NCI-H524 (cell line): ENCODE measurements around the gene FOSL1.

Experiments used
- DNase-seq, 2 experiments: peaks; one replicate each; lab custom pipeline; 2025; lab: John Stamatoyannopoulos, UW

FOSL1 gene

GRCh38 chr11:65900125-65900898 is at the start of gene FOSL1:
TSS of gene FOSL1 (minus strand) at chr11:65900388. CDS start at chr11:65900339, 49 bp downstream.
- peak in 1 of 2 experiments; percentile 33 for DNase-seq

DNA sequence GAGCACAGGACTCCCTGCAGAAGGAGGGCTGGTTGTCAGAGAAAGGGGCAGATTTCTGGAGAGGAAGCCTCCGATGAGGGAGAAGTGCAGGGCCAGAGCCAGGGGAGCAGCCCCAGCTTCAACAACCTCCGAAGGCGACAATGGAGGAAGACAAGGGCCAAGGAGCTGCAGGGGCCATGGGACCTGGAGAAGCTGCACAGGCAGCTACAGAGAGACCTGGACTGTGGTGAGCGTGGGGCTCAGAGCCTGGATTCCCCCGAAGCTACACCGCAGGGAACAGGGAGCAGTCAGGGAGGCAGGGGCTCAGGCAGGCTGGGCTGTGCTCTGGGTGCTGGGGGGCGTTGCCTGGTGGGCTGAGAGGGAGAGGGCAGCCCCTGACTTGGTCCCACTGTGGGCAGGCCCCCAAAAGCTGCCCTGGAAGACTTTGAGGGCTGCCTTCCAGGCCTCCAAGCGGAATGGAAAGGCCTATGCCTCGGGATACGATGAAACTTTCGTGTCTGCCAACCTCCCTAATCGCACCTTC is 47.5 kb upstream of the FOSL1 start:
- DNase-seq = no peak

DNA sequence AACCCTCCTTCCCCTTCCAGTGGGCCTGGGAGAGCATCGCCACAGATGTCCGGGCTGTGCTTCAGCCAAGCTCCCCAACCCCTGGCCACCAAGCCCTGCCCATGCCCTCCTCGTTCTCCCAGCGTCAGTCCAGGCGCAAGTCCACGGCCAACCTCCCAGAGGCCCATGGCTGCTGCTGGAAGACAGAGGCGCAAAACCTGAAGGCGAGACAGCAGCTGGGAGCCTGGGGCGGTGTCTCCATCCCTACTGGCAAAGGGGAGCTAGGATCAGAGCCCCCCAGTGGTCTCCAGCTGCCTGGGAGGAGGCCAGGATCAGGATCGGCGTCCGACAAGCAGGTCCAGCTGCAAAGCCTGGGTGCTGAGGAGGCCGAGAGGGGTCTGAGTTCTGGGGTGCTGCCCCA is 46.9 kb upstream of the FOSL1 start:
- no peak for DNase-seq

- no peak for DNase-seq
Observed at GRCh38 chr11:65946655-65947054, 46.5 kb upstream of the FOSL1 start.

DNA sequence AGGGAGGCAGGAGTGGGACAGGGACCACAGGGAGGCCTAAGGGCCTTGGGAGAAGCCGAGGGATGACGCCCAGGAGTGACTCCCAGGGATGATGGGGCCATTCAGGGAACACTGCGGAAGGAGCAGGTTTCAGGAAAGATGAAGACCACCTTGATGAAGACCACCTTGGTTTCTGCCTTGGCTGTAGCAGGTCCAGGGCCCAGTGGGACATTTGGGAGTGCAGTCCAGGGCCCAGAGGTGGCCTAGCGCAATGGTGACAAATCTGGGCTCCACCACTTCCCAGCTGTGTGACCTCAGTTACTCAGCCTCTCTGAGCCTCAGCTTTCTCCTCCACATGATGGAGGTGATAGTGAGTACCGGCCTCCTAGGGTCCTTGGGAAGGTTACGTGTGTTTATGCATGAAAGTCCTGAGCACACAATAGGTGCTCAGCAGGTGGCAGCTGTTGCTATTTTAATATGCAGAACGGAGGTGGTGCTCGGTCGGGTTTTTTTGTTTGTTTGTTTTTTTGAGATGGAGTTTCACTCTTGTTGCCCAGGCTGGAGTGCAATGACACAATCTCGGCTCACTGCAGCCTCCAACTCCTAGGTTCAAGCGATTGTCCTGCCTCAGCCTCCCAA is 45.9 kb upstream of the FOSL1 start:
- no peak for DNase-seq

GRCh38 chr11:65945430-65945911 is 45.3 kb upstream of the FOSL1 start, which contains the start of gene TSGA10IP:
TSS of gene TSGA10IP (plus strand) at chr11:65945480. CDS start at chr11:65945676, 196 bp downstream.
- DNase-seq = no peak

DNA sequence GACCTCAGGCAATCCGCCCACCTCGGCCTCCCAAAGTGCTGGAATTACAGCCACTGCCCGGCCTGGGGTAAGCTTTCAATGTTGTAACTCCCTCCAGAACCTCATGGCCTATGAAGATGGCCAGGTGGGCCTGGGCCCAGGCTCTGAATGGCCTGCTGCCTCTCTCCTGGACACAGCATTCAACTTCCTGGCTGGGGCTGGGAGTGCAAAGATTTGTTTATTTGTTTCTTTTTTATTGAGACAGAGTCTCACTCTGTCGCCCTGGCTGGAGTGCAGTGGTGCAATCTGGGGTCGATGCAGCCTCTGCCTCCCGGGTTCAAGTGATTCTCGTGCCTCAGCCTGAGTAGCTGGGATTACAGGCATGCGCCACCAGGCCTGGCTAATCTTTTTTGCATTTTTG is 44.6 kb upstream of the FOSL1 start:
- no peak for DNase-seq

- no peak for DNase-seq
Observed at GRCh38 chr11:65944191-65944590, 44.0 kb upstream of the FOSL1 start.

- no peak for DNase-seq
Observed at GRCh38 chr11:65942531-65942930, 42.3 kb upstream of the FOSL1 start.

GRCh38 chr11:65941720-65942310 is 41.6 kb upstream of the FOSL1 start:
- no peak for DNase-seq

DNA sequence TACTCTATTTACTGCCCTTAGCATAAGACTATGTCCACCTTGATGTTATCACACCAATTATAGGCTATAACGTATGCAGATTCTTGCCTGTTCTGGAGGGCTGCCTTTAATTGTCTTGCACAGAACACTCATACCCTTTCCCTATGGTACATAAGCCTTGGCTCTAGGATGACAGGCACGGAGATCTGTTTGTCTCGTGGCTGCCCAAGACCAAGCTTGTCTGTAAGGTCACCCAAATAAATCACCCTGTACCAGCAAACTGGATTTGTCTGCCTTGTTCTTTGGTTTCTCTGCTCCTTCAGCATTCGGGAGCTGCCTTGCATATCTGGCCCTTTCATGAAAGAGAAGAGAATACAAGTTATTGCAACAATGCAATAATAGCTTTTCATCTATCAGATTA is 37.6 kb upstream of the FOSL1 start:
- no peak for DNase-seq

GRCh38 chr11:65934014-65934413 is 33.8 kb upstream of the FOSL1 start:
- peak; percentile 46 to 70 for DNase-seq

DNA sequence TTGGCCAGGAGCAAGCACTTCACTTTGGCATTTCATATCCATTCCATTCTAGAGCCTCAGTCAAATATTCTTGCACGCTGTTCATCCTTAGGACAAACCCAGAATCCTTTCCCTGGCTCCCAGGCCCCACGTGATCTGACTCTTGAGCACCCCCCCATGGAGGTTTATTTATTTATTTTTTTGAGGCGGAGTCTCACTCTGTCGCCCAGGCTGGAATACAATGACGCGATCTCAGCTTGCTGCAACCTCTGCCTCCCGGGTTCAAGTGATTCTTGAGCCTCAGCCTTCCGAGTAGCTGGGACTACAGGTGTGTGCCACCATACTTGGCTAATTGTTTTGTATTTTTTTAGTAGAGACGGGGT is 32.4 kb upstream of the FOSL1 start:
- DNase-seq = peak in 1 of 2 experiments; percentile 27

GRCh38 chr11:65931773-65932557 is 31.8 kb upstream of the FOSL1 start:
- no peak for DNase-seq

DNA sequence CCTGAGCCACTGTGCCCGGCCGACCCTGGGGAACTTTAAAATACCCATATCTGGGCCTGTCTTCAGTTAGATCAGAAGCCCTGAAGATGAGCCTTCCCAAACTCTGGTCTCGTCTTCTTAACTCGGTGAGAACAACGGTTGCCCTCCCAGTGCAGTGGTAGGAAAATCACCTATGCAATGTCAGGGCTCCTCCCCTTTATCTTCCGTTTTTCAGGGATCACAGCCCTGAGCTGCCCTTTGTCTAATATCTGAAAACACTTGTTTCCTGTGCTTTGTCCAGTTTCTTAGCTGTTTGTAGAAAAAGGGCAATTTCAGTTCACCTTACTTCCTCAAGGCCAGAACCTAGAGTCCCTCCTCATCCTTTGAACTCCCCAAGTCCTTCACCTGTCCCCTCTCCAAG is 28.5 kb upstream of the FOSL1 start:
- DNase-seq = no peak

- no peak for DNase-seq
Observed at GRCh38 chr11:65927904-65928397, 27.8 kb upstream of the FOSL1 start.

DNA sequence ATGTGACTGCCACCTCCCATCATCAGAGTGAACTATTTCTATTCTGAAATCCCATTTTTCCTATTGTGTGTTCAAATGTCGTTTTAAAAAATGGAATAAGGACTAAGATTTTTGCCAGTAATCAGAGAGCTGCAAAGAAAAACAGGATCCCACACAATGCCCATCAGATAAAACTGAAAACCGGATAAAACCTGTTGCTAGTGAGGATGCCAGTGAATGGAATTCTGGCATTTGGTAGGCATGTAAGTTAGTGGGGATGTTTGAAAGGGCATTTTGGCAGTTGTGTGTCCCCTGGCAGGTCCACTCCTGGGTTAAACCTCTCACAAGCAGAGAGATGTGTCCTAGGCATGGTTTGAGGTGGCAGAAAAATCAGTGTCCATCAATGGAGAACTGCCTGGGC is 25.2 kb upstream of the FOSL1 start:
- no peak for DNase-seq

DNA sequence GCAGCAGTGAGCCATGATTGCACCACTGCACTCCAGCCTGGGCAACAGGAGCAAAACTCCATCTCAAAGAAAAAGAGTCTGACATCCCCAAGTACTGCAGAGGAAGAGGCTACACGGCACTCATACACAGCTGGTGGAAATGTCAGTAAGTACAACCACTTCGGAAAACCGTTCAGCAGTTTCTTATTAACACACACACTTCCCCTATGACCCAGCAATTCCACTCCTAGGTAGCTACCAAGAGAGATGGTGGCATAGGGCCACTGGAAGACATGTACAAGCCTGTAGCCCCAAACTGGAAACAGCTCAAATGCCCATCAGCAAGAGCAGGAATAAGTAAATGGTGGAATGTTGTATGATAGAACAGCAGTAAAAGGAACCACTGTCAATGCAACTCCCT is 22.4 kb upstream of the FOSL1 start:
- no peak for DNase-seq

- no peak for DNase-seq
Observed at GRCh38 chr11:65921876-65922275, 21.7 kb upstream of the FOSL1 start.

DNA sequence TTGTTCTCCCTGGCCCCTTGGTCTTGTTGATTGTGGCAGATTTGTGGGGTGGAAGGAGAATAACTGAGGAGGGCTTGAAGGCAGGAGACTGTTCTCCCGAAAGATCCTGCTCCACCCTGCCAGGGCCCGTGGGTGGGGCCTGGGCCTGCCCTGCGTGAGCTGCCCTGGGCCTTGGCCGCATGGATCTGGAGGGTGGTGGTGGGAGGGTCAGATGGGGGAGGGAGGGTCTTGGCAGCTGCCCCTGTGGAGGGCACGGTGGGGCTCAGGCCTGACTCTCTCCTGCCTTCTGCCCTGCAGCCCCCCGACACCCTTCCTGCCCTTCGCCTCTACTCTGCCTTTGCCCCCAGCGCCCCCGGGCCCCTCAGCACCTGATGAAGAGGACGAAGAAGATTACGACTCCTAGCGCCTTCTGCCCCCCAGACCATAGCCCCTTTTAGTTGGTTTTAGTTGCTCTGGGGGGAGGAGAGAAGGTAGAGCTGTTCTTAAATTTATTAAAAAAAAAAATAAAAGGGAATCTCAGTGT is 20.9 kb upstream of the FOSL1 start:
- no peak for DNase-seq

- no peak for DNase-seq
Observed at GRCh38 chr11:65920372-65920802, 20.2 kb upstream of the FOSL1 start.
